Measurements from ENCODE around the gene CTNNA3.
A peak's percentile ranks its signal among the peaks of the same experiment; 100 is the strongest.

CTNNA3 gene

DNA sequence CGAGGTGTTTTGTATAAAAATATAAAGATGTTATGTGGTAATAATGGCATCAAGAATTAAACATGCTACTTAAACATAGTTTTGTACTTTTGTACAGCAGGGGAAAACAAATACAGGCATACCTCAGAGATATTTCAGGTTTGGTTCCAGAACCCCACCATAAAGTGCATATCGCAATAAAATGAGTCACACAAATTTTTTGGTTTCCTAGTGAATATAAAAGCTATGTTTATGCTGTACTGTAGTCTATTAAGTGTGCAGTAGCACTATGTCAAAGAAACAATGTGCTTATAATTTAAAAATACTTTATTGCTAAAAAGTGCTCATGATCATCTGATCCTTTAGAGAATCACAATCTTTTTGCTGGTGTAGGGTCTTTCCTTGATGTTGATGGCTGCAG lies 752.4 kb downstream of the CTNNA3 start:
- Histone ChIP-seq H3K36me3 (ENCODE audit: control insufficient read depth in 2 of 2, insufficient read depth in 1 of 2, low read length in 2 of 2) (no peaks in the 10 kb centered on the region), H3K27ac (ENCODE audit: extremely low read depth, low read depth, low read length) (no peak overlapping the region), H3K4me3 (ENCODE audit: low read depth, low read length) (no peak overlapping the region), H3K9me3 (ENCODE audit: control insufficient read depth, insufficient read depth, low read depth, low read length) (no peaks in the 10 kb centered on the region), H3K4me1 (ENCODE audit: control insufficient read depth, insufficient read depth, low read length) (peaks cover 7% of the 10 kb centered on the region; the same call in 1 of the 2 replicates)
- POLR2A ChIA-PET, result no interaction called here
- CTCF ChIA-PET, result no interaction called here
- no peak for TF ChIP-seq ZNF48 (tag by site-specific recombination; IDR thresholded peaks at IDR 0.05)
- no peak for TF ChIP-seq ZNF629 (tag by site-specific recombination; IDR thresholded peaks at IDR 0.05)
- TF ChIP-seq KLF10 (tag by site-specific recombination; IDR thresholded peaks at IDR 0.05), result no peak
- TF ChIP-seq ZNF776 (tag by site-specific recombination; IDR thresholded peaks at IDR 0.05; ENCODE audit: borderline replicate concordance), result no peak
- TF ChIP-seq, protein P1, sequence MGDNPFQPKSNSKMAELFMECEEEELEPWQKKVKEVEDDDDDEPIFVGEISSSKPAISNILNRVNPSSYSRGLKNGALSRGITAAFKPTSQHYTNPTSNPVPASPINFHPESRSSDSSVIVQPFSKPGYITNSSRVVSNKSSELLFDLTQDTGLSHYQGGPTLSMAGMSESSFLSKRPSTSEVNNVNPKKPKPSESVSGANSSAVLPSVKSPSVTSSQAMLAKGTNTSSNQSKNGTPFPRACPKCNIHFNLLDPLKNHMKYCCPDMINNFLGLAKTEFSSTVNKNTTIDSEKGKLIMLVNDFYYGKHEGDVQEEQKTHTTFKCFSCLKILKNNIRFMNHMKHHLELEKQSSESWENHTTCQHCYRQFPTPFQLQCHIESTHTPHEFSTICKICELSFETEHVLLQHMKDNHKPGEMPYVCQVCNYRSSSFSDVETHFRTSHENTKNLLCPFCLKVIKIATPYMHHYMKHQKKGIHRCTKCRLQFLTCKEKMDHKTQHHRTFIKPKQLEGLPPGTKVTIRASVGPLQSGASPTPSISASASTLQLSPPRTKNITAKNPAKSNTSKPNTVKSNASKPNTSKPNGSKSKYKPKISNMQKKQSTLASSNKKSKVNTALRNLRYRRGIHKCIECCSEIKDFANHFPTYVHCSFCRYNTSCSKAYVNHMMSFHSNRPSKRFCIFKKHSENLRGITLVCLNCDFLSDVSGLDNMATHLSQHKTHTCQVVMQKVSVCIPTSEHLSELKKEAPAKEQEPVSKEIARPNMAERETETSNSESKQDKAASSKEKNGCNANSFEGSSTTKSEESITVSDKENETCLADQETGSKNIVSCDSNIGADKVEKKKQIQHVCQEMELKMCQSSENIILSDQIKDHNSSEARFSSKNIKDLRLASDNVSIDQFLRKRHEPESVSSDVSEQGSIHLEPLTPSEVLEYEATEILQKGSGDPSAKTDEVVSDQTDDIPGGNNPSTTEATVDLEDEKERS (tag by site-specific recombination; IDR thresholded peaks at IDR 0.05), result no peak
- TF ChIP-seq ZNF433 (tag by site-specific recombination; IDR thresholded peaks at IDR 0.05; ENCODE audit: low read depth), result no peak
- TF ChIP-seq, protein P2, sequence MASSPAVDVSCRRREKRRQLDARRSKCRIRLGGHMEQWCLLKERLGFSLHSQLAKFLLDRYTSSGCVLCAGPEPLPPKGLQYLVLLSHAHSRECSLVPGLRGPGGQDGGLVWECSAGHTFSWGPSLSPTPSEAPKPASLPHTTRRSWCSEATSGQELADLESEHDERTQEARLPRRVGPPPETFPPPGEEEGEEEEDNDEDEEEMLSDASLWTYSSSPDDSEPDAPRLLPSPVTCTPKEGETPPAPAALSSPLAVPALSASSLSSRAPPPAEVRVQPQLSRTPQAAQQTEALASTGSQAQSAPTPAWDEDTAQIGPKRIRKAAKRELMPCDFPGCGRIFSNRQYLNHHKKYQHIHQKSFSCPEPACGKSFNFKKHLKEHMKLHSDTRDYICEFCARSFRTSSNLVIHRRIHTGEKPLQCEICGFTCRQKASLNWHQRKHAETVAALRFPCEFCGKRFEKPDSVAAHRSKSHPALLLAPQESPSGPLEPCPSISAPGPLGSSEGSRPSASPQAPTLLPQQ (tag by site-specific recombination; IDR thresholded peaks at IDR 0.05), result no peak
- no peak for TF ChIP-seq KLF8 (tag by site-specific recombination; IDR thresholded peaks at IDR 0.05)
- TF ChIP-seq ZNF624 (tag by site-specific recombination; IDR thresholded peaks at IDR 0.05), result no peak
- no peak for TF ChIP-seq ZNF571 (tag by site-specific recombination; IDR thresholded peaks at IDR 0.05)
- TF ChIP-seq, protein P3, sequence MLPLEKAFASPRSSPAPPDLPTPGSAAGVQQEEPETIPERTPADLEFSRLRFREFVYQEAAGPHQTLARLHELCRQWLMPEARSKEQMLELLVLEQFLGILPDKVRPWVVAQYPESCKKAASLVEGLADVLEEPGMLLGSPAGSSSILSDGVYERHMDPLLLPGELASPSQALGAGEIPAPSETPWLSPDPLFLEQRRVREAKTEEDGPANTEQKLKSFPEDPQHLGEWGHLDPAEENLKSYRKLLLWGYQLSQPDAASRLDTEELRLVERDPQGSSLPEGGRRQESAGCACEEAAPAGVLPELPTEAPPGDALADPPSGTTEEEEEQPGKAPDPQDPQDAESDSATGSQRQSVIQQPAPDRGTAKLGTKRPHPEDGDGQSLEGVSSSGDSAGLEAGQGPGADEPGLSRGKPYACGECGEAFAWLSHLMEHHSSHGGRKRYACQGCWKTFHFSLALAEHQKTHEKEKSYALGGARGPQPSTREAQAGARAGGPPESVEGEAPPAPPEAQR (tag by site-specific recombination; IDR thresholded peaks at IDR 0.05), result no peak
- no peak for TF ChIP-seq SALL2 (tag by site-specific recombination; IDR thresholded peaks at IDR 0.05; ENCODE audit: borderline replicate concordance)
- no peak for TF ChIP-seq ZBTB20 (tag by site-specific recombination; IDR thresholded peaks at IDR 0.05)

DNA sequence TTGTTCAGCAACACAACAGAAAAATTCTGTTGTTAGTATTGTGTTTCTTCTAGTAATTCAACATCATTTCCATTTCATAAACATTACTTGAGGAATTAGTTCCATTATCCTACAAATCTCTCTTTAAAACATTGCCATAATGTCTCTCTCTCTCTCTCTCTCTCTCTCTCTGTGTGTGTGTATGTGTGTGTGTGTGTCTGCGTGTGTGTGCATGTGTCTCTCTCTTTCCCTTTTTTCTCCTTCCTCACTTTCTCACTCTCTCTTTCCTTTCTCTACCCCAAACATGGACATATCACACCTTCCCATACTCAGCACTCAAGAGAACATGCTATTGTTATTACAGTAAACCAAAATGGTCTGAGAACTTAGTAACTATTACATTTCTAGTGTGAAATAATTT lies 753.6 kb downstream of the CTNNA3 start:
- TF ChIP-seq ZNF202 (tag by site-specific recombination; IDR thresholded peaks at IDR 0.05; ENCODE audit: borderline replicate concordance), result no peak
- peak; percentile 60 for TF ChIP-seq PRDM1 (tag by site-specific recombination; IDR thresholded peaks at IDR 0.05)
- TF ChIP-seq ZNF16 (tag by site-specific recombination; IDR thresholded peaks at IDR 0.05; ENCODE audit: low read depth), result no peak
- no peak for TF ChIP-seq ZNF48 (tag by site-specific recombination; IDR thresholded peaks at IDR 0.05)
- no peak for TF ChIP-seq EGR2 (tag by site-specific recombination; IDR thresholded peaks at IDR 0.05; ENCODE audit: low read depth)
- TF ChIP-seq, protein P4, sequence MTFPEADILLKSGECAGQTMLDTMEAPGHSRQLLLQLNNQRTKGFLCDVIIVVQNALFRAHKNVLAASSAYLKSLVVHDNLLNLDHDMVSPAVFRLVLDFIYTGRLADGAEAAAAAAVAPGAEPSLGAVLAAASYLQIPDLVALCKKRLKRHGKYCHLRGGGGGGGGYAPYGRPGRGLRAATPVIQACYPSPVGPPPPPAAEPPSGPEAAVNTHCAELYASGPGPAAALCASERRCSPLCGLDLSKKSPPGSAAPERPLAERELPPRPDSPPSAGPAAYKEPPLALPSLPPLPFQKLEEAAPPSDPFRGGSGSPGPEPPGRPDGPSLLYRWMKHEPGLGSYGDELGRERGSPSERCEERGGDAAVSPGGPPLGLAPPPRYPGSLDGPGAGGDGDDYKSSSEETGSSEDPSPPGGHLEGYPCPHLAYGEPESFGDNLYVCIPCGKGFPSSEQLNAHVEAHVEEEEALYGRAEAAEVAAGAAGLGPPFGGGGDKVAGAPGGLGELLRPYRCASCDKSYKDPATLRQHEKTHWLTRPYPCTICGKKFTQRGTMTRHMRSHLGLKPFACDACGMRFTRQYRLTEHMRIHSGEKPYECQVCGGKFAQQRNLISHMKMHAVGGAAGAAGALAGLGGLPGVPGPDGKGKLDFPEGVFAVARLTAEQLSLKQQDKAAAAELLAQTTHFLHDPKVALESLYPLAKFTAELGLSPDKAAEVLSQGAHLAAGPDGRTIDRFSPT (tag by site-specific recombination; IDR thresholded peaks at IDR 0.05), result no peak
- TF ChIP-seq ZNF501 (tag by site-specific recombination; IDR thresholded peaks at IDR 0.05), result no peak
- TF ChIP-seq, protein P5, sequence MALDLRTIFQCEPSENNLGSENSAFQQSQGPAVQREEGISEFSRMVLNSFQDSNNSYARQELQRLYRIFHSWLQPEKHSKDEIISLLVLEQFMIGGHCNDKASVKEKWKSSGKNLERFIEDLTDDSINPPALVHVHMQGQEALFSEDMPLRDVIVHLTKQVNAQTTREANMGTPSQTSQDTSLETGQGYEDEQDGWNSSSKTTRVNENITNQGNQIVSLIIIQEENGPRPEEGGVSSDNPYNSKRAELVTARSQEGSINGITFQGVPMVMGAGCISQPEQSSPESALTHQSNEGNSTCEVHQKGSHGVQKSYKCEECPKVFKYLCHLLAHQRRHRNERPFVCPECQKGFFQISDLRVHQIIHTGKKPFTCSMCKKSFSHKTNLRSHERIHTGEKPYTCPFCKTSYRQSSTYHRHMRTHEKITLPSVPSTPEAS (tag by site-specific recombination; IDR thresholded peaks at IDR 0.05), result peak; percentile 57
- TF ChIP-seq ZNF324 (tag by site-specific recombination; IDR thresholded peaks at IDR 0.05), result no peak
- Histone ChIP-seq H3K27ac (ENCODE audit: extremely low read depth, low read depth, low read length) (no peak overlapping the region), H3K4me1 (ENCODE audit: control insufficient read depth, insufficient read depth, low read length) (peaks cover 7% of the 10 kb centered on the region; the same call in 1 of the 2 replicates), H3K36me3 (ENCODE audit: control insufficient read depth in 2 of 2, insufficient read depth in 1 of 2, low read length in 2 of 2) (no peaks in the 10 kb centered on the region), H3K4me3 (ENCODE audit: low read depth, low read length) (no peak overlapping the region), H3K9me3 (ENCODE audit: control insufficient read depth, insufficient read depth, low read depth, low read length) (no peaks in the 10 kb centered on the region)
- POLR2A ChIA-PET, result no interaction called here
- CTCF ChIA-PET, result no interaction called here
